IMR-90 (cell line): ENCODE measurements around the gene GPC5. TPM values are rescaled to one million over a fixed set of nuclear protein-coding genes. Genes with fewer than 3 reads are reported as not detected.
A peak's percentile ranks its signal among the peaks of the same experiment; 100 is the strongest.
"Not testable (repeated sequence)": the region's sequence is repeated elsewhere in the genome, so short reads cannot be mapped to it uniquely, and the experiment has no call there.

Experiments
- ATAC-seq: fragments of 200-7000 bp; cut with Tn5 transposase; 2 replicates; pipeline ENCODE4 v1.9.1; 2020; ENCODE audit warnings: low read depth, mild to moderate bottlenecking, moderate library complexity
- BruUV-seq: library from RNA; stranded (reverse); fragments of 400-500 nt; replicated peaks from 2 replicates; lab custom pipeline; 2021; lab: Mats Ljungman, UMichigan
- CTCF ChIA-PET: fragments of 300-600 bp; formaldehyde crosslinking; extraction: SDS; loops from one replicate; lab custom pipeline; 2021; ENCODE audit warnings: antibody characterized with exemption; lab: Yijun Ruan, JAX
- POLR2A ChIA-PET: fragments of 300-600 bp; sonication (Branson Sonifier 250); formaldehyde crosslinking; loops from one replicate; lab custom pipeline; 2022; ENCODE audit warnings: antibody characterized with exemption; ENCODE audit not compliant: unreplicated experiment; lab: Charles Lee
- DNase-seq: peaks from one replicate; pipeline ENCODE4 v3.0.0; 2013
- H2AFZ ChIP-seq: replicated peaks from 2 replicates; pipeline ENCODE3; 2013; ENCODE audit warnings: low read length, mild to moderate bottlenecking; ENCODE audit not compliant: poor library complexity
- H2AK5ac ChIP-seq: 2 replicates; pipeline ENCODE4 v1.6.1; 2013; ENCODE audit warnings: low read depth, low read length, inconsistent platforms
- H2AK9ac ChIP-seq: replicated peaks from 2 replicates; pipeline ENCODE3; 2013; ENCODE audit warnings: mild to moderate bottlenecking, low read depth, low read length, moderate library complexity; ENCODE audit not compliant: poor library complexity
- H2BK120ac ChIP-seq: 2 replicates; pipeline ENCODE4 v1.6.1; 2013; ENCODE audit warnings: low read depth, low read length, inconsistent platforms
- H2BK15ac ChIP-seq: 3 replicates; pipeline ENCODE4 v1.6.1; 2013; ENCODE audit warnings: low read depth, low read length, inconsistent platforms
- H2BK20ac ChIP-seq: 2 replicates; pipeline ENCODE4 v1.6.1; 2013; ENCODE audit warnings: low read depth, mild to moderate bottlenecking, inconsistent platforms, low read length, moderate library complexity
- H2BK5ac ChIP-seq: 2 replicates; pipeline ENCODE4 v1.6.1; 2013; ENCODE audit warnings: mild to moderate bottlenecking, low read depth, low read length, inconsistent platforms; ENCODE audit not compliant: poor library complexity, severe bottlenecking
- H3K14ac ChIP-seq: replicated peaks from 2 replicates; pipeline ENCODE4 v1.6.1; 2013; ENCODE audit warnings: low read depth, low read length, inconsistent platforms
- H3K18ac ChIP-seq: 2 replicates; pipeline ENCODE4 v1.6.1; 2013; ENCODE audit warnings: low read depth, low read length, control low read depth
- H3K23ac ChIP-seq: 2 replicates; pipeline ENCODE4 v1.6.1; 2013; ENCODE audit warnings: low read depth, low read length, inconsistent platforms
- H3K27ac ChIP-seq: 2 replicates; pipeline ENCODE4 v1.5.1; 2013; ENCODE audit warnings: mild to moderate bottlenecking, control low read depth, low read length; ENCODE audit not compliant: insufficient read depth
- H3K27me3 ChIP-seq: 2 replicates; pipeline ENCODE4 v1.6.1; 2013; ENCODE audit warnings: low read length; ENCODE audit not compliant: control insufficient read depth, insufficient read depth
- H3K36me3 ChIP-seq: 2 replicates; pipeline ENCODE4 v1.6.1; 2013; ENCODE audit warnings: low read length, mixed read lengths; ENCODE audit not compliant: control insufficient read depth, insufficient read depth
- H3K4ac ChIP-seq: 2 replicates; pipeline ENCODE4 v1.6.1; 2013; ENCODE audit warnings: low read depth, low read length, inconsistent platforms
- H3K4me1 ChIP-seq: 2 replicates; pipeline ENCODE4 v1.6.1; 2013; ENCODE audit warnings: low read length, mixed read lengths; ENCODE audit not compliant: control insufficient read depth, insufficient read depth
- H3K4me2 ChIP-seq: 2 replicates; pipeline ENCODE4 v1.6.1; 2013; ENCODE audit warnings: low read depth, mild to moderate bottlenecking, control low read depth, low read length, moderate library complexity
- H3K4me3 ChIP-seq: 2 replicates; pipeline ENCODE4 v1.5.1; 2013; ENCODE audit warnings: low read depth, mild to moderate bottlenecking, control low read depth, low read length, moderate library complexity; ENCODE audit not compliant: insufficient read depth
- H3K56ac ChIP-seq: 2 replicates; pipeline ENCODE4 v1.6.1; 2013; ENCODE audit warnings: low read length, inconsistent platforms; ENCODE audit not compliant: insufficient read depth; ENCODE audit errors: extremely low read depth
- H3K79me1 ChIP-seq, 2 experiments: 2 replicates each; pipeline ENCODE4 v1.6.1; 2013; ENCODE audit warnings: low read length in 2 of 2, inconsistent platforms in 1 of 2, low read depth in 1 of 2
- H3K9ac ChIP-seq: 2 replicates; pipeline ENCODE4 v1.6.1; 2013; ENCODE audit warnings: low read depth, low read length, control low read depth
- H3K9me1 ChIP-seq: 2 replicates; pipeline ENCODE4 v1.6.1; 2013; ENCODE audit warnings: low read length, inconsistent platforms; ENCODE audit not compliant: insufficient read depth
- H3K9me3 ChIP-seq: 2 replicates; pipeline ENCODE4 v1.6.1; 2013; ENCODE audit warnings: low read length; ENCODE audit not compliant: control insufficient read depth, insufficient read depth
- H4K20me1 ChIP-seq: 2 replicates; pipeline ENCODE4 v1.6.1; 2013; ENCODE audit warnings: low read length, inconsistent platforms; ENCODE audit not compliant: insufficient read depth
- H4K5ac ChIP-seq: 2 replicates; pipeline ENCODE4 v1.6.1; 2013; ENCODE audit warnings: mild to moderate bottlenecking, low read depth, low read length, control low read depth
- H4K8ac ChIP-seq, 2 experiments: 2 replicates each; pipeline ENCODE4 v1.6.1; 2013; ENCODE audit warnings: low read depth in 2 of 2, low read length in 2 of 2, control low read depth in 1 of 2, inconsistent platforms in 1 of 2
- H4K91ac ChIP-seq: 2 replicates; pipeline ENCODE4 v1.6.1; 2013; ENCODE audit warnings: low read depth, low read length, inconsistent platforms; ENCODE audit not compliant: insufficient read depth
- MAFK ChIP-seq: IDR thresholded peaks from 2 replicates; pipeline ENCODE4 v1.6.1; 2012; ENCODE audit warnings: low read depth, low read length, improper control_type of control experiment
- WGBS, 2 experiments: methylation state at CpG; one replicate each; pipeline versions ENCODE4 v1.1.5 to v1.1.7; 2013; ENCODE audit warnings: missing lambda C conversion rate in 2 of 2; ENCODE audit not compliant: insufficient read length in 1 of 2; ENCODE audit errors: extremely low coverage in 2 of 2; 5-methylcytosine and 5-hydroxymethylcytosine counted together
- dilution Hi-C: fragments of 300-500 bp; cut with HindIII; formaldehyde crosslinking; loops from one replicate; pipeline ENCODE4 v1.14.3; 2018; ENCODE audit warnings: low sequenced_read_pairs; ENCODE audit not compliant: unreplicated experiment
- in situ Hi-C: fragments of 300-500 bp; cut with MboI; formaldehyde crosslinking; loops from 3 replicates; pipeline ENCODE4 v1.14.3; 2019; ENCODE audit warnings: low sequenced_read_pairs, inconsistent platforms, mixed read lengths
- intact Hi-C: fragments of 100-400 bp; cut with micrococcal nuclease; formaldehyde crosslinking; loops from 2 replicates; pipeline ENCODE4 v1.10.0; 2022
- polyA plus RNA-seq, 3 experiments: library from polyadenylated mRNA; depleted of rRNA; stranded (reverse); fragments of >200 nt; gene quantifications; 2 replicates each; pipeline ENCODE4 v1.2.3, GENCODE V29; 2012; ENCODE audit warnings: low replicate concordance in 1 of 3
- total RNA-seq: library from RNA; depleted of rRNA; stranded (reverse); fragments of >200 nt; gene quantifications from 2 replicates; pipeline ENCODE4 v1.2.3, GENCODE V29; 2012

Gene GPC5
- total and polyA plus RNA-seq, 2 of the 4 experiments (the other 2 are of a cell fraction), result 0.94 to 1.8 TPM

DNA sequence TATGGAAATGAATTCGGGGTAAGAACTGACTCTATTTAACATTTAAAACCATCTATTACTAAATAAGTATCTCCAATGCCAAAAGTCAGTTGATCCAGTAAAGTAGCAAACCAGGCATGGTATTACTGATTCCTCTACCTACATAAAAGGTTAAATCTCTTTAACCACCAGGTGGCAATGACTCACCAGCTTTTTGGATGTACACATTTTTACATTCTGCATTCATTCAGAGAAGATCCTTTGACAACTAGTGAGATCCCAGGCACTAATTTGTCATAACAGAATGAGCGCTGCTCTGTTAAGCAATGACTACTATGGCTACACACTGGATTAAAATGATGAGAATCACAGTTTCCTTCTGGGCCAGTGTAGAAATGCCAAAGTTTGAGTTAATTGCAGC lies 1498.4 kb downstream of the GPC5 start:
- DNase-seq (peak; percentile 21), ATAC-seq (no peak)
- Histone ChIP-seq H3K4me1 (no peaks in the 10 kb centered on the region), H3K27ac (no peak overlapping the region), H2AK9ac (no peak overlapping the region), H4K91ac (no peak overlapping the region), H3K56ac (no peak overlapping the region), H3K9me3 (no peaks in the 10 kb centered on the region), H2BK20ac (no peak overlapping the region), H2BK5ac (no peak overlapping the region), H3K4me3 (no peak overlapping the region), H3K36me3 (no peaks in the 10 kb centered on the region), H4K5ac (no peak overlapping the region), H3K4me2 (no peak overlapping the region), H3K79me1 (no peaks in the 10 kb centered on the region), H2BK120ac (no peak overlapping the region), H3K18ac (no peak overlapping the region), H4K20me1 (no peaks in the 10 kb centered on the region), H3K9ac (no peak overlapping the region), H3K27me3 (no peaks in the 10 kb centered on the region), H3K4ac (no peak overlapping the region), H3K23ac (no peak overlapping the region), H3K9me1 (no peaks in the 10 kb centered on the region), H2BK15ac (no peak overlapping the region), H4K8ac (no peak overlapping the region), H3K14ac (no peak overlapping the region), H2AK5ac (no peak overlapping the region), H2AFZ (no peak overlapping the region)
- POLR2A ChIA-PET, result no interaction called here
- intact Hi-C loops, result no loop called here
- BruUV-seq, result no TSS peak
- in situ Hi-C loops, result no loop called here
- dilution Hi-C loops, result no loop called here
- TF ChIP-seq MAFK, result no peak
- CTCF ChIA-PET, result interaction anchor here (0.6 kb wide), 1 partner anchor 480 kb away, joined by 3 read pairs; no protein-coding TSS in a partner anchor
- WGBS, 2 experiments, result no CpG with 5 or more reads among the region's 2 CpGs

DNA sequence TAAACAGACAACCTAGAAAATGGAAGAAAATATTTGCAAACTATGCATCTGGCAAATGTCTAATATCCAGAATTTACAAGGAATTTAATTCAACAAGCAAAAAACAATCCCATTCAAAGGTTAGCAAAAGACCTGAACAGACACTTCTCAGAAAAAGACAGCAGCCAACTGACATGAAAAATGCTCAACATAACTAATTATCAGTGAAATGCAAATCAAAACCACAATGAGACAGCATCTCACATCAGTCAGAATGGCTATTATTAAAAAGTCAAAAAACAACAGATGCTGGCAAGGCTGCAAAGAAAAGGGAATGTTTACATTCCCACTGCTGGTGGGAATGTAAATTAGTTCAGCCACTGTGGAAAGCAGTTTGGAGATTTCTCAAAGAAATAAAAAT lies 1500.5 kb downstream of the GPC5 start:
- H3K4me2 ChIP-seq, H3K14ac ChIP-seq, intact Hi-C loops, H3K27ac ChIP-seq, H2AK9ac ChIP-seq, H3K27me3 ChIP-seq, H3K9ac ChIP-seq, BruUV-seq, H4K8ac ChIP-seq, H3K4ac ChIP-seq, H3K9me3 ChIP-seq, H2BK15ac ChIP-seq, H3K9me1 ChIP-seq, H3K36me3 ChIP-seq, H3K23ac ChIP-seq, in situ Hi-C loops, H3K18ac ChIP-seq, ATAC-seq, H4K91ac ChIP-seq, H3K4me1 ChIP-seq, CTCF ChIA-PET, POLR2A ChIA-PET, H4K20me1 ChIP-seq, H2BK5ac ChIP-seq, dilution Hi-C loops, H2AFZ ChIP-seq, H3K79me1 ChIP-seq, H4K5ac ChIP-seq, H2AK5ac ChIP-seq, H3K56ac ChIP-seq, H2BK20ac ChIP-seq, DNase-seq, H2BK120ac ChIP-seq, H3K4me3 ChIP-seq: not testable (repeated sequence)
